Upper lobe of left lung (tissue), 6 donors: Measurements from ENCODE around the gene IGFBP3. TPM values are rescaled to one million over a fixed set of nuclear protein-coding genes. Genes with fewer than 3 reads are reported as not detected.

Experiments used
- ATAC-seq, 2 donors: fragments of 200-7000 bp; cut with Tn5 transposase; one replicate each; pipeline ENCODE4 v1.9.1; 2022; ENCODE audit warnings: mild to moderate bottlenecking in 2 of 2, moderate library complexity in 2 of 2; ENCODE audit not compliant: low FRiP score in 2 of 2
- DNase-seq, 2 donors: peaks; one replicate each; pipeline ENCODE4 v3.0.0-alpha.2; 2019 to 2020
- H3K27ac ChIP-seq, 4 donors: fragments of 200-600 bp; sonication (generic); one replicate each; pipeline ENCODE4 v1.5.1; 2016 to 2019
- H3K27me3 ChIP-seq, 4 donors: fragments of 200-600 bp; sonication (generic); one replicate each; pipeline ENCODE4 v1.5.1; 2017 to 2019
- H3K36me3 ChIP-seq, 4 donors: fragments of 200-600 bp; sonication (generic); one replicate each; pipeline ENCODE4 v1.5.1; 2016 to 2019
- H3K4me1 ChIP-seq, 4 donors: fragments of 200-600 bp; sonication (generic); one replicate each; pipeline ENCODE4 v1.5.1; 2018 to 2019
- H3K4me3 ChIP-seq, 4 donors: fragments of 200-600 bp; sonication (generic); one replicate each; pipeline ENCODE4 v1.5.1; 2017 to 2019; ENCODE audit warnings: mild to moderate bottlenecking in 2 of 4, moderate library complexity in 1 of 4
- H3K9me3 ChIP-seq, 4 donors: fragments of 200-600 bp; sonication (generic); one replicate each; pipeline ENCODE4 v1.5.1; 2018 to 2019
- CTCF ChIP-seq, 6 experiments: fragments of 450-650 bp in 4 of 6; fragments of 200-600 bp in 2 of 6; sonication (generic) in 2 of 6; IDR thresholded peaks; one replicate each; pipeline ENCODE4 v1.5.1; 2016 to 2019; ENCODE audit warnings: antibody characterized with exemption in 6 of 6
- EP300 ChIP-seq, 4 donors: sonication (generic); formaldehyde crosslinking; IDR thresholded peaks; one replicate each; pipeline ENCODE4 v1.5.1; 2017; ENCODE audit warnings: antibody characterized with exemption in 4 of 4, control low read depth in 2 of 4
- POLR2A ChIP-seq, 4 donors: fragments of 450-650 bp; IDR thresholded peaks; one replicate each; pipeline ENCODE4 v1.5.1; 2016 to 2017; ENCODE audit warnings: antibody characterized with exemption in 4 of 4, mild to moderate bottlenecking in 2 of 4
- POLR2AphosphoS5 ChIP-seq, 2 donors: sonication (generic); formaldehyde crosslinking; IDR thresholded peaks; one replicate each; pipeline ENCODE4 v1.5.1; 2017; ENCODE audit warnings: antibody characterized with exemption in 2 of 2
- WGBS, 2 donors: methylation state at CpG; one replicate each; pipeline ENCODE4 v1.1.5; 2017 to 2018; 5-methylcytosine and 5-hydroxymethylcytosine counted together
- total RNA-seq, 6 donors: library from RNA; depleted of rRNA in 4 of 6; stranded (reverse); fragments of >200 nt in 4 of 6; gene quantifications; one replicate each; pipeline versions ENCODE4 v1.1.0 to v1.2.1, GENCODE V29; 2016 to 2021
- donor health status: DM: no; HTN: no; CAD: no; lungs with moderate emphysema.
- donor health status: DM: no; HTN: yes; CAD: no; lungs with severe emphysema.

The IGFBP3 gene
- total RNA-seq, 6 donors from 2014 or later: 21.5 to 107 (median 40.1) TPM

- ATAC-seq (no peak), DNase-seq (no peak)
- TF ChIP-seq POLR2A (IDR thresholded peaks at IDR 0.05) (no peak), POLR2AphosphoS5 (IDR thresholded peaks at IDR 0.05) (no peak), EP300 (IDR thresholded peaks at IDR 0.05) (no peak), CTCF (IDR thresholded peaks at IDR 0.05) (no peak)
- H3K4me3 ChIP-seq: no peak overlapping the region
- peaks cover 0 to 3% (median 0%) of the 10 kb centered on the region in 4 donors for H3K27me3 ChIP-seq
- H3K27ac ChIP-seq: no peak overlapping the region
- 70 to 72% methylated on average over 5 of the region's 5 CpGs for whole genome bisulfite sequencing, 2 donors
- peaks cover 0 to 9% (median 7%) of the 10 kb centered on the region in 4 donors for H3K9me3 ChIP-seq
- no peaks in the 10 kb centered on the region for H3K36me3 ChIP-seq
- no peaks in the 10 kb centered on the region for H3K4me1 ChIP-seq
Observed at GRCh38 chr7:45882465-45882810, 38.6 kb downstream of the IGFBP3 start.

- Histone ChIP-seq H3K4me3 (no peak overlapping the region), H3K27ac (no peak overlapping the region), H3K27me3 (no peaks in the 10 kb centered on the region), H3K9me3 (peaks cover 0 to 9% (median 7%) of the 10 kb centered on the region in 4 donors), H3K36me3 (no peaks in the 10 kb centered on the region), H3K4me1 (no peaks in the 10 kb centered on the region)
- DNase-seq (no peak), ATAC-seq (no peak)
- 66 to 73% methylated on average over 12 of the region's 12 CpGs for WGBS, 2 donors
- no peak for TF ChIP-seq POLR2AphosphoS5 (IDR thresholded peaks at IDR 0.05)
- no peak for TF ChIP-seq POLR2A (IDR thresholded peaks at IDR 0.05)
- no peak for TF ChIP-seq EP300 (IDR thresholded peaks at IDR 0.05)
Observed at GRCh38 chr7:45881759-45882464, 39.2 kb downstream of the IGFBP3 start.

GRCh38 chr7:45881280-45881758 lies 39.8 kb downstream of the IGFBP3 start:
- ATAC-seq (no peak), DNase-seq (no peak)
- H3K27me3 ChIP-seq: no peaks in the 10 kb centered on the region
- no peaks in the 10 kb centered on the region for H3K36me3 ChIP-seq
- no peak overlapping the region for H3K4me3 ChIP-seq
- peaks cover 0 to 9% (median 7%) of the 10 kb centered on the region in 4 donors for H3K9me3 ChIP-seq
- H3K4me1 ChIP-seq: no peaks in the 10 kb centered on the region
- TF ChIP-seq CTCF (IDR thresholded peaks at IDR 0.05) (no peak), EP300 (IDR thresholded peaks at IDR 0.05) (no peak), POLR2AphosphoS5 (IDR thresholded peaks at IDR 0.05) (no peak)
- 87 to 93% methylated on average over 6 to 9 of the region's 9 CpGs for WGBS, 2 donors
- no peak overlapping the region for H3K27ac ChIP-seq

GRCh38 chr7:45880433-45880860 lies 40.6 kb downstream of the IGFBP3 start:
- H3K4me3 ChIP-seq: no peak overlapping the region
- no peak for TF ChIP-seq EP300 (IDR thresholded peaks at IDR 0.05)
- no peak for TF ChIP-seq POLR2AphosphoS5 (IDR thresholded peaks at IDR 0.05)
- TF ChIP-seq POLR2A (IDR thresholded peaks at IDR 0.05): no peak
- TF ChIP-seq CTCF (IDR thresholded peaks at IDR 0.05): no peak
- H3K9me3 ChIP-seq: peaks cover 0 to 9% (median 7%) of the 10 kb centered on the region in 4 donors
- no peak overlapping the region for H3K27ac ChIP-seq
- H3K27me3 ChIP-seq: no peaks in the 10 kb centered on the region
- ATAC-seq (peak in 1 of 2 donors; percentile 36), DNase-seq (no peak)
- no peaks in the 10 kb centered on the region for H3K36me3 ChIP-seq
- no peaks in the 10 kb centered on the region for H3K4me1 ChIP-seq
- 90 to 98% methylated on average over 4 to 7 of the region's 7 CpGs for WGBS, 2 donors

GRCh38 chr7:45878457-45879144 lies 42.5 kb downstream of the IGFBP3 start:
- no peaks in the 10 kb centered on the region for H3K4me1 ChIP-seq
- peaks cover 0 to 9% (median 7%) of the 10 kb centered on the region in 4 donors for H3K9me3 ChIP-seq
- H3K27me3 ChIP-seq: no peaks in the 10 kb centered on the region
- no peaks in the 10 kb centered on the region for H3K36me3 ChIP-seq
- 55 to 66% methylated on average over 2 to 3 of the region's 3 CpGs for WGBS, 2 donors
- no peak overlapping the region for H3K27ac ChIP-seq
- ATAC-seq (no peak), DNase-seq (no peak)
- TF ChIP-seq POLR2AphosphoS5 (IDR thresholded peaks at IDR 0.05): no peak
- no peak for TF ChIP-seq EP300 (IDR thresholded peaks at IDR 0.05)
- H3K4me3 ChIP-seq: no peak overlapping the region
